ENCODE measurements around the gene CACNA2D2. TPM values are rescaled to one million over a fixed set of nuclear protein-coding genes. Genes with fewer than 3 reads are reported as not detected.

Gene CACNA2D2
- total and polyA plus RNA-seq, 2 of the 4 experiments (the other 2 are of a cell fraction) = 0.15 TPM; not detected in 1

- H3K23ac ChIP-seq (ENCODE audit: low read depth, low read length) = no peak within 1 kb of the TSS
- H3K18ac ChIP-seq (ENCODE audit: low read depth, low read length) = no peak within 1 kb of the TSS
- no peaks in the 10 kb centered on the region for H3K27me3 ChIP-seq (ENCODE audit: control insufficient read depth, insufficient read depth, low read length)
- H3K9me3 ChIP-seq (ENCODE audit: control insufficient read depth, insufficient read depth, low read length) = no peaks in the 10 kb centered on the region
- peaks cover 9% of the 10 kb centered on the region; the same call in 1 of the 2 replicates for H3K36me3 ChIP-seq (ENCODE audit: control insufficient read depth, insufficient read depth, low read length)
- H3K4me2 ChIP-seq (ENCODE audit: low read depth, low read length) = peak within 1 kb of the TSS; percentile 99
- H2BK15ac ChIP-seq (ENCODE audit: low read depth, low read length) = no peak within 1 kb of the TSS
- ChIA-PET CTCF (interaction anchor here (0.6 kb wide), 1 partner anchor 197 kb away, joined by 5 read pairs; no protein-coding TSS in a partner anchor), POLR2A (ENCODE audit: unreplicated experiment) (no interaction called here)
- H2AFZ ChIP-seq (replicated peaks; ENCODE audit: low read length, poor library complexity) = peak within 1 kb of the TSS; percentile 95
- H3K4ac ChIP-seq (ENCODE audit: low read depth, low read length) = peak within 1 kb of the TSS; percentile 11; the same call in 1 of the 2 replicates
- no peak within 1 kb of the TSS for H2BK5ac ChIP-seq (ENCODE audit: low read depth, low read length, poor library complexity, severe bottlenecking)
- peak within 1 kb of the TSS; percentile 8; the same call in 1 of the 2 replicates for H2BK120ac ChIP-seq (ENCODE audit: low read depth, low read length)
- H2AK9ac ChIP-seq (replicated peaks; ENCODE audit: low read depth, low read length, poor library complexity) = peak within 1 kb of the TSS; percentile 47
- 0 out of 2 replicates have a peak within 1 kb of the TSS, but pooled peaks have one; percentile 17 for H2AK5ac ChIP-seq (ENCODE audit: low read depth, low read length)
- peaks cover 14 to 23% of the 10 kb centered on the region in 2 experiments for H3K79me1 ChIP-seq (ENCODE audit: low read depth in 1 of 2, low read length in 2 of 2)
- H4K20me1 ChIP-seq (ENCODE audit: insufficient read depth, low read length) = peaks cover 2% of the 10 kb centered on the region
- dilution Hi-C loops (cut with HindIII; ENCODE audit: low sequenced_read_pairs, unreplicated experiment) = no loop called here
- no peaks in the 10 kb centered on the region; the same call in none of the 2 replicates for H3K9me1 ChIP-seq (ENCODE audit: insufficient read depth, low read length)
- intact Hi-C loops (cut with micrococcal nuclease) = loop anchor here (2.0 to 5.0 kb wide), 2 partner anchors 205 to 1042 kb away; partner anchors contain the start of gene MANF
- peaks cover 9% of the 10 kb centered on the region for H3K4me1 ChIP-seq (ENCODE audit: control insufficient read depth, insufficient read depth, low read length)
- peak; percentile 28 for DNase-seq
- H4K8ac ChIP-seq (ENCODE audit: low read depth in 2 of 2, low read length in 2 of 2) = peak within 1 kb of the TSS in 1 of 2 experiments; percentile 54; a peak in 1 of 4 replicates
- WGBS, 2 experiments (ENCODE audit: extremely low coverage in 2 of 2, insufficient read length in 1 of 2) = 12% methylated on average over 20 of the region's 45 CpGs; no CpG with 5 or more reads in 1 of the 2 experiments
- no TSS peak for BruUV-seq (replicated peaks)
- H3K27ac ChIP-seq (ENCODE audit: insufficient read depth, low read length) = no peak within 1 kb of the TSS; the same call in 1 of the 2 replicates
- no peak within 1 kb of the TSS for H2BK20ac ChIP-seq (ENCODE audit: low read depth, low read length)
- in situ Hi-C loops (cut with MboI; ENCODE audit: low sequenced_read_pairs) = loop anchor here (5.0 to 25.0 kb wide), 4 partner anchors 202 to 1817 kb away; partner anchors contain the start of genes ABHD14B, GPR62, MANF and PCBP4
- 0 out of 2 replicates have a peak within 1 kb of the TSS, but pooled peaks have one; percentile 1 for H4K5ac ChIP-seq (ENCODE audit: low read depth, low read length)
- H3K14ac ChIP-seq (replicated peaks; ENCODE audit: low read depth, low read length) = peak within 1 kb of the TSS; percentile 7; the same call in 1 of the 2 replicates
- H3K56ac ChIP-seq (ENCODE audit: extremely low read depth, insufficient read depth, low read length) = 0 out of 2 replicates have a peak within 1 kb of the TSS, but pooled peaks have one; percentile 14
- H3K9ac ChIP-seq (ENCODE audit: low read depth, low read length) = peak within 1 kb of the TSS; percentile 47
- H3K4me3 ChIP-seq (ENCODE audit: insufficient read depth, low read depth, low read length) = peak within 1 kb of the TSS; percentile 48
- H4K91ac ChIP-seq (ENCODE audit: insufficient read depth, low read depth, low read length) = no peak within 1 kb of the TSS
- peak; percentile 67 for ATAC-seq (ENCODE audit: low read depth)
- TF ChIP-seq NFE2L2 (IDR thresholded peaks at IDR 0.05; ENCODE audit: low read depth, low read length) (no peak), BHLHE40 (IDR thresholded peaks at IDR 0.05; ENCODE audit: low read depth, low read length) (no peak), SMC3 (IDR thresholded peaks at IDR 0.05; ENCODE audit: low read depth, low read length) (no peak), ELK1 (IDR thresholded peaks at IDR 0.05; ENCODE audit: borderline replicate concordance, low read depth, low read length) (no peak), MAZ (IDR thresholded peaks at IDR 0.05; ENCODE audit: borderline replicate concordance, low read depth, low read length) (no peak), RAD21 (IDR thresholded peaks at IDR 0.05; ENCODE audit: low read length) (no peak), MAFK (IDR thresholded peaks at IDR 0.05; ENCODE audit: low read depth, low read length) (no peak), MXI1 (IDR thresholded peaks at IDR 0.05; ENCODE audit: borderline replicate concordance, low read depth, low read length) (no peak), RFX5 (IDR thresholded peaks at IDR 0.05; ENCODE audit: low read depth, low read length) (no peak), POLR2A (IDR thresholded peaks at IDR 0.05; ENCODE audit: low read depth, low read length) (no peak), USF2 (IDR thresholded peaks at IDR 0.05; ENCODE audit: low read depth, low read length) (no peak), FOS (IDR thresholded peaks at IDR 0.05; ENCODE audit: low read depth, low read length) (no peak), CEBPB (IDR thresholded peaks at IDR 0.05; ENCODE audit: low read depth, low read length) (no peak)
- TF ChIP-seq, protein P1, sequence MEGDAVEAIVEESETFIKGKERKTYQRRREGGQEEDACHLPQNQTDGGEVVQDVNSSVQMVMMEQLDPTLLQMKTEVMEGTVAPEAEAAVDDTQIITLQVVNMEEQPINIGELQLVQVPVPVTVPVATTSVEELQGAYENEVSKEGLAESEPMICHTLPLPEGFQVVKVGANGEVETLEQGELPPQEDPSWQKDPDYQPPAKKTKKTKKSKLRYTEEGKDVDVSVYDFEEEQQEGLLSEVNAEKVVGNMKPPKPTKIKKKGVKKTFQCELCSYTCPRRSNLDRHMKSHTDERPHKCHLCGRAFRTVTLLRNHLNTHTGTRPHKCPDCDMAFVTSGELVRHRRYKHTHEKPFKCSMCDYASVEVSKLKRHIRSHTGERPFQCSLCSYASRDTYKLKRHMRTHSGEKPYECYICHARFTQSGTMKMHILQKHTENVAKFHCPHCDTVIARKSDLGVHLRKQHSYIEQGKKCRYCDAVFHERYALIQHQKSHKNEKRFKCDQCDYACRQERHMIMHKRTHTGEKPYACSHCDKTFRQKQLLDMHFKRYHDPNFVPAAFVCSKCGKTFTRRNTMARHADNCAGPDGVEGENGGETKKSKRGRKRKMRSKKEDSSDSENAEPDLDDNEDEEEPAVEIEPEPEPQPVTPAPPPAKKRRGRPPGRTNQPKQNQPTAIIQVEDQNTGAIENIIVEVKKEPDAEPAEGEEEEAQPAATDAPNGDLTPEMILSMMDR (conservative IDR thresholded peaks at IDR 0.05; ENCODE audit: low read depth, low read length) = no peak
Observed at GRCh38 chr3:50345586-50346234, 157.7 kb downstream of the CACNA2D2 start, which contains the start of gene ZMYND10. ZMYND10 (minus strand) TSS chr3:50345732; CDS start chr3:50345579, 153 bp downstream.
